Measurements from ENCODE around the gene OSBPL8.

The OSBPL8 gene

DNA sequence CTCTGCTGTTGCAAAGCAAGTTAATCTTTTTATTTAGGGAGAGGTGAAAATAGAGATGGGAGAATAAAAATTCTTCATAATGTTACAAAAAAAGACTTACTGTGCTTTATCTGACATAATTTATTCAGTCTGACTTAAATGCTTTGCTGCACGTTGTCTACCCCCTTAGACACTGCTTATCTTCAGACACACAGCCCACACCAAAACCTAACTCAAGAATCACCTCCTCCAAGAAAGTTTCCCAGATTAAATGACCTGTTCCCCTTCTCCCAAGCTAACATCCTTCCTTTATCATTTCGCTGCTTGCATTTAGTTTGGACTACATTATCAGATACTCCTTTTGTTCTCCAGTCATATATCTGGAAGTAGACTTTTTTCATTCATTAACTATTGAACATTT, 3.8 kb downstream of the OSBPL8 start:
- peak; percentile 43 for DNase-seq

GRCh38 chr12:76555231-76555767, 4.3 kb downstream of the OSBPL8 start:
- DNase-seq: no peak

GRCh38 chr12:76554405-76555230, 5.0 kb downstream of the OSBPL8 start:
- DNase-seq: peak; percentile 51

DNA sequence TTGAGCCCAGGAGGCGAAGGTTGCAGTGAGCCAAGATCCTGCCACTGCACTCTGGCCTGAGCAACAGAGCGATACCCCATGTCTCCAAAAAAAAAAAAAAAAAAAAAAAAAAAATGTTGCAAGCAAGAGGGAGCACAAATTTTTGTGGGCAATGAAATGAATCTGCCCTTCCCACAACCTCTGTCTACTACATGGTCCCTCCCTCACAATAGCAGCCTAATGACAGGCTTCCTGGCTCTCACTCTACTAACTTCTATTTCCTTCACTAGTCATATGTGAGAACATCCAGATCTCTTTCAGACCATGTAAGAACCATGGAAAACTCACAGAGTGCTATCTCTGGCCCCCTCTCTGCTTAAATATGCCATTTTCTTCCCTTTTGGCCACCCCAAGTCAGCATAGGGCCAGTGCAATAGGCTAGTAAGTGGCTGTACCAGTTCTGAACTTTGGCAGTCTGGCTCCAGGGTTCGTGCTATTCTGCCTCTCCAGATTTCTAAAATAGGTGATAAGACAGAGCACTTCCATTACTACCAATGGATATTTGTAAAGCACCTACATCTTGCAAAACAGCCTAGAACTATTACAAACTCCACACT, 7.1 kb downstream of the OSBPL8 start:
- DNase-seq: no peak

GRCh38 chr12:76551482-76551888, 8.1 kb downstream of the OSBPL8 start:
- peak; percentile 92 for DNase-seq

GRCh38 chr12:76549131-76549530, 10.4 kb downstream of the OSBPL8 start:
- no peak for DNase-seq

- DNase-seq: no peak
Measured at GRCh38 chr12:76548222-76548837, 11.2 kb downstream of the OSBPL8 start.

GRCh38 chr12:76547526-76547925, 12.0 kb downstream of the OSBPL8 start:
- no peak for DNase-seq

- DNase-seq: no peak
Measured at GRCh38 chr12:76546889-76547288, 12.7 kb downstream of the OSBPL8 start.

- no peak for DNase-seq
Measured at GRCh38 chr12:76545486-76545885, 14.1 kb downstream of the OSBPL8 start.

GRCh38 chr12:76544601-76545261, 14.8 kb downstream of the OSBPL8 start:
- DNase-seq: peak; percentile 47

- DNase-seq: no peak
Measured at GRCh38 chr12:76543813-76544347, 15.7 kb downstream of the OSBPL8 start.

- DNase-seq: no peak
Measured at GRCh38 chr12:76542908-76543307, 16.7 kb downstream of the OSBPL8 start.

GRCh38 chr12:76539727-76540126, 19.8 kb downstream of the OSBPL8 start:
- peak; percentile 60 for DNase-seq

DNA sequence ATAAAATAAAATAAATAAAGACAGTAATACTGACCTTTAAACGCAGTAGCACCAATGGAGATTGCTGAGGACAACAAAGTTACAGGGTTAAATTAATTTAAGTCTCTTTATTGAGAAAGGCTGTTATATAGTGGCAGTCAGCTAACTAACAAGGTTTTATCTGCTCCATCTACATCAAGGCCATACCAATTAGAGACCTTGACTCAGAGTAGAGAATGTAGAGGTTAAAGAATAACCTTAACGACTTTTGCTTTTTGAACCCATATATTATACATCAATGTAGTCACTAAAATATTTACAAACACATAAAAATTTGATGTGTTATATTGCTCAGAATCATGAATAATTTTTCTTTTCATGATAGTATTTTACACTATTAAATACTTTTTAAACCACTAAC, 21.6 kb downstream of the OSBPL8 start:
- no peak for DNase-seq

GRCh38 chr12:76536546-76536945, 23.0 kb downstream of the OSBPL8 start:
- DNase-seq: no peak

- DNase-seq: no peak
Measured at GRCh38 chr12:76535170-76535569, 24.4 kb downstream of the OSBPL8 start.

DNA sequence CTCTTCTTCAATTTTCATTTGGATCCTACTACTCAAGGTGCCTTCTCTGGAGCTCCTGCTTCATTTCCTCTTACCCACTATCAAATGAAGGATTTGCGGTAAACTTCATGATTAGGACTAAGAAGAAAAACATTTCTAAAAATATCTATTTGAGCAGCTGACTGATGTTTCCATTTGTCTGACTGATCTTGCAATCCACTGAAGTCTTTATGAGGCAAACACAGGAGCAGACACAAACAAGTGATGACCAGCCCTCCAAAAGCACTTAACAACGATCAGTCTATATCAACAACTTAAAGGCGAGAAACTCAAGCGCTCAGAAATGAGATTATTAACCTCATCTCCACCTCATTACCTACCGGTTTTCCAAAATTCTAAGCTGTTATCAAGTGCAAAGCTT, 26.2 kb downstream of the OSBPL8 start:
- DNase-seq: no peak

- no peak for DNase-seq
Measured at GRCh38 chr12:76532520-76532919, 27.1 kb downstream of the OSBPL8 start.

GRCh38 chr12:76531056-76531455, 28.5 kb downstream of the OSBPL8 start:
- no peak for DNase-seq

DNA sequence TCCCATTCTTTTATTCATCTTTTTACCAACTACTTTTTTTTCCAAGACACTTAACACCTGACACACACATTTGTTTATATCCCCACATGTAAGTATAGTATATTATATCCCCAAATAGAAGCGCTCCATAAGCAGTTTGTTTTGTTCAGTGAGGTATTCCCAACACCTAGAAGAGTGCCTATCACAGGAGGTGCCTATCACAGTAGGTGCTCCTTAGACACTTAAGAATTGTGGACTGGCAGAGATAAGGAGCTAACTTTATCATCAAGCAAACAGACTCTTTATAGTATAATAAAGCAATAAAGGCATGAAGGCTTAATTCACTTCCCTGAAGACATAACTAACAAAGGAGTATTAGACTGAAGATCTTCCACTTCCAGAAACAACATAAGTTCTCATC, 29.1 kb downstream of the OSBPL8 start:
- DNase-seq: peak; percentile 55

DNA sequence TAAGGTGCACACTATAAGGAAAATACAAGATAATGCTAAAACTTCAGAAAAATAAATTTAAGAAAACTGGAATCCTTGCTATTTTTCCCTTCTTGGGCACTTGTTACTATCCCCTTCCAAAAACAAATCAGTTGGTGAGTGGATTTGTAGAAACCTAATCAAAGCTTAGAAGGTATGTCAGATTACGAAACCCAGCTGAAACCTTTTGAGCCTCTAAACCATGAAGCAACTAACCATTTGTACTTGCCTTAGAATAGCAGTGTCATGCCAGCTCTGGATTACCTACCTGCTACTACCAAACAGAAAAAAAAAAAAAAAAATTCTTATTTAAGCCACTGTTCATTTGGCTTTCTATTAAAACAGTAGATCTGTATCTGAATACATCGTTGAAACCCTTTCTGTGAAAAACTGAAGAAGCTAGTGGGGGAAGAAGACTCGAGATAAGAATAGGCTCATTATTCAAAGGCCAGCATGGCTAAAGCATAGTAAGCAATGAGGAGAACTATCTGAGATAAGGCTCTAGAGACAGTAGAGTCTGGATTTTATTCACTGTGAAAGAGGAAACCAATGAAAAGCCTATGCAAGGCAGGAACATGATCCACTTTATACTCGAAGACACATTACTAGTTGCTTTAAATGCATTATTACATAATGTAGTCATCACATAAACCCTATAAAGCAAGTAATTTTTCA, 30.2 kb downstream of the OSBPL8 start:
- peak; percentile 73 for DNase-seq
